ENCODE measurements around the gene COL5A3.

DNA sequence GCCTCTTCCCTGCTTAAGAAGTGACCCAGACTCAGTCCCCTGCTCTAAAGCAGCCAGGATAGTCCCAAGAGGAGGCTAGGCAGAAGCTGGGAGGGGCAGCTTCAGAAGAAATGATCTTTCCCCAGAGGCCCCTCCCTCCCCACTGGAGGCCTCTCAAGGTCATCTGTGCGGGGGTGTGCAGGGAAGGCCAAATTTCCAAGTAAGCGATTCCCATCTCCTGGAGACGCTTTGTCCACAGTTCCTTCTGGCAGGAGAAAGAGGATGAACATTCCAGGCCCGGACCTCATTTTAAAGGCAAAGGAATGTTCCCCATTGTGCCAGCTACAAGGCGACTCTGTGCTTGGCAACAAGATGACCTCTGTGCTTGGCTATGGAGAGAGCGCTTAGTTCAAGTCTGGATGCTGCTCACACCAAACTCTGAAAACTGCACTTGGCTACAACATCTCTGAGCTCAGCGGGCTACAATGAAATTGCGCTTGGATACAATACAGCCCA, 23.5 kb downstream of the COL5A3 start:
- TF ChIP-seq, protein P1, sequence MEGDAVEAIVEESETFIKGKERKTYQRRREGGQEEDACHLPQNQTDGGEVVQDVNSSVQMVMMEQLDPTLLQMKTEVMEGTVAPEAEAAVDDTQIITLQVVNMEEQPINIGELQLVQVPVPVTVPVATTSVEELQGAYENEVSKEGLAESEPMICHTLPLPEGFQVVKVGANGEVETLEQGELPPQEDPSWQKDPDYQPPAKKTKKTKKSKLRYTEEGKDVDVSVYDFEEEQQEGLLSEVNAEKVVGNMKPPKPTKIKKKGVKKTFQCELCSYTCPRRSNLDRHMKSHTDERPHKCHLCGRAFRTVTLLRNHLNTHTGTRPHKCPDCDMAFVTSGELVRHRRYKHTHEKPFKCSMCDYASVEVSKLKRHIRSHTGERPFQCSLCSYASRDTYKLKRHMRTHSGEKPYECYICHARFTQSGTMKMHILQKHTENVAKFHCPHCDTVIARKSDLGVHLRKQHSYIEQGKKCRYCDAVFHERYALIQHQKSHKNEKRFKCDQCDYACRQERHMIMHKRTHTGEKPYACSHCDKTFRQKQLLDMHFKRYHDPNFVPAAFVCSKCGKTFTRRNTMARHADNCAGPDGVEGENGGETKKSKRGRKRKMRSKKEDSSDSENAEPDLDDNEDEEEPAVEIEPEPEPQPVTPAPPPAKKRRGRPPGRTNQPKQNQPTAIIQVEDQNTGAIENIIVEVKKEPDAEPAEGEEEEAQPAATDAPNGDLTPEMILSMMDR (conservative IDR thresholded peaks at IDR 0.05), result no peak
- no peak for TF ChIP-seq ZFX (IDR thresholded peaks at IDR 0.05)

Data from C4-2B (cell line).